IPS-11a (cell line): ENCODE results near the gene RADIL.
"Not testable (repeated sequence)": the region's sequence is repeated elsewhere in the genome, so short reads cannot be mapped to it uniquely, and the experiment has no call there.

Experiments used
- H3K4me3 ChIP-seq: one replicate; pipeline ENCODE4 v1.5.1; 2013; ENCODE audit warnings: low read depth, low read length, control low read depth

RADIL gene

GRCh38 chr7:4809666-4810065 lies 73.8 kb downstream of the RADIL start:
- H3K4me3 ChIP-seq: no peak overlapping the region

GRCh38 chr7:4809091-4809591 lies 74.4 kb downstream of the RADIL start:
- H3K4me3 ChIP-seq: no peak overlapping the region

GRCh38 chr7:4808565-4808964 lies 75.0 kb downstream of the RADIL start:
- no peak overlapping the region for H3K4me3 ChIP-seq

GRCh38 chr7:4808026-4808425 lies 75.5 kb downstream of the RADIL start:
- no peak overlapping the region for H3K4me3 ChIP-seq

GRCh38 chr7:4807598-4808016 lies 75.9 kb downstream of the RADIL start:
- H3K4me3 ChIP-seq: no peak overlapping the region

GRCh38 chr7:4806983-4807597 lies 76.4 kb downstream of the RADIL start:
- H3K4me3 ChIP-seq: no peak overlapping the region

GRCh38 chr7:4805984-4806300 lies 77.6 kb downstream of the RADIL start:
- no peak overlapping the region for H3K4me3 ChIP-seq

GRCh38 chr7:4805110-4805983 lies 78.2 kb downstream of the RADIL start:
- H3K4me3 ChIP-seq: no peak overlapping the region

- H3K4me3 ChIP-seq: no peak overlapping the region
These were observed 79.9 kb downstream of the RADIL start for GRCh38 chr7:4803397-4804241.

- H3K4me3 ChIP-seq: not testable (repeated sequence)
These were observed 80.9 kb downstream of the RADIL start for GRCh38 chr7:4802577-4802976.

- H3K4me3 ChIP-seq: no peak overlapping the region
These were observed 81.7 kb downstream of the RADIL start for GRCh38 chr7:4801839-4802231.

- no peak overlapping the region for H3K4me3 ChIP-seq
These were observed 82.3 kb downstream of the RADIL start for GRCh38 chr7:4800926-4801838.

GRCh38 chr7:4800487-4800886 lies 83.0 kb downstream of the RADIL start:
- no peak overlapping the region for H3K4me3 ChIP-seq

- H3K4me3 ChIP-seq: no peak overlapping the region
These were observed 83.8 kb downstream of the RADIL start for GRCh38 chr7:4799508-4800268.

- no peak overlapping the region for H3K4me3 ChIP-seq
These were observed 84.7 kb downstream of the RADIL start for GRCh38 chr7:4798706-4799235.

- no peak overlapping the region for H3K4me3 ChIP-seq
These were observed 85.4 kb downstream of the RADIL start for GRCh38 chr7:4797858-4798705.

- no peak overlapping the region for H3K4me3 ChIP-seq
These were observed 87.1 kb downstream of the RADIL start for GRCh38 chr7:4796453-4796852.

- H3K4me3 ChIP-seq: no peak overlapping the region
These were observed 88.7 kb downstream of the RADIL start for GRCh38 chr7:4794591-4795350.
